Adipocyte (in vitro differentiated cells): ENCODE data around the gene PPIP5K2.

Source experiments
- DNase-seq: peaks from one replicate; pipeline ENCODE4 v3.0.0-alpha.2; 2015; ENCODE audit warnings: low read depth
- H3K27me3 ChIP-seq: replicated peaks from 2 replicates; pipeline ENCODE4 v1.7.0; 2013; ENCODE audit warnings: mild to moderate bottlenecking, low read length, moderate library complexity; ENCODE audit not compliant: control insufficient read depth, insufficient read depth
- H3K36me3 ChIP-seq: 2 replicates; pipeline ENCODE4 v1.7.0; 2013; ENCODE audit warnings: low read length, mild to moderate bottlenecking, moderate library complexity; ENCODE audit not compliant: control insufficient read depth, insufficient read depth, severe bottlenecking
- H3K4me1 ChIP-seq: 2 replicates; pipeline ENCODE4 v1.7.0; 2013; ENCODE audit warnings: mild to moderate bottlenecking, low read length, moderate library complexity; ENCODE audit not compliant: control insufficient read depth, insufficient read depth
- H3K4me3 ChIP-seq: 2 replicates; pipeline ENCODE4 v1.7.0; 2013; ENCODE audit warnings: mild to moderate bottlenecking, low read length, moderate library complexity
- H3K9ac ChIP-seq: 2 replicates; pipeline ENCODE4 v1.7.0; 2013; ENCODE audit warnings: mild to moderate bottlenecking, low read length, moderate library complexity
- H3K9me3 ChIP-seq: 2 replicates; pipeline ENCODE4 v1.7.0; 2013; ENCODE audit warnings: mild to moderate bottlenecking, low read length, moderate library complexity; ENCODE audit not compliant: control insufficient read depth

The PPIP5K2 gene

DNA sequence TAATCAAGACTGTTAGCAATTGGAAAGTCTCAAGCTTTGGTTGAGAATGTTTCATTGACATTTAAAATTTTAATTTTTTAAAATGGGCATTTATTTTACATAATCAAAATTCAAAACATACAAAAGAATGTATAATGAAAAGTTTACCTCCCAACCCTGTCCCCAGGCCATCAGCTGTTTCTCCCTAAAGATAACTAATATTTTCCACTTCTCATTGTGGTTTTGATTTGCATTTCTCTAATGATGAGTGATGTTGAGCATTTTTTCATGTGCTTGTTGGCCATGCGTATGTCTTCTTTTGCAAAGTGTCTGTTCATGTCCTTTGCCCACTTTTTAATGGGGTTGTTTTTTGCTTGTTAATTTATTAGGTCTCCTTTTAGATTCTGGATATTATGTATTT, 127.0 kb downstream of the PPIP5K2 start:
- Histone ChIP-seq H3K36me3 (no peaks in the 10 kb centered on the region), H3K4me1 (no peaks in the 10 kb centered on the region), H3K4me3 (no peak overlapping the region), H3K27me3 (no peaks in the 10 kb centered on the region), H3K9ac (no peak overlapping the region), H3K9me3 (no peaks in the 10 kb centered on the region)
- no peak for DNase-seq

GRCh38 chr5:103249068-103249467, 129.0 kb downstream of the PPIP5K2 start:
- Histone ChIP-seq H3K9ac (no peak overlapping the region), H3K4me3 (no peak overlapping the region), H3K9me3 (no peaks in the 10 kb centered on the region), H3K27me3 (no peaks in the 10 kb centered on the region), H3K36me3 (no peaks in the 10 kb centered on the region), H3K4me1 (no peaks in the 10 kb centered on the region)
- no peak for DNase-seq

DNA sequence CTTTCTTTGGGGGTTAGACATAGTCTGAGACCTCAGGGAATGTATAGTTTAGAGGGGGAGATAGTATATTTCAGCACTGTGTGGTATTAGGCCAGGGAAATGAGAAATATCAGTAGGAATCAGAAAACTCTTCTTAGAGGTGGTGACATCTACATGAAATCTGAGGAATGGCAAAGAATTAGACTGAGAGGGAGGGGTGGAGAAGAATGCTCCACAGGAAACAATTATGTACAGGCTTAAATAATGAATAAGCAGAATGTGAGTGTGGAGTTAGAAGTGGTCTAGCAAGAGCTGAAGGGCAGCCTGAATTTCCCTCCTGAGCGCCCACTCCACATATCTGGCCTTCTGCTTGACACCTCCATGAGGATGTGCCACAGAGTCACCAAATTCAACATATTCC, 134.8 kb downstream of the PPIP5K2 start:
- DNase-seq: peak; percentile 28
- Histone ChIP-seq H3K9me3 (no peaks in the 10 kb centered on the region), H3K4me3 (no peak overlapping the region), H3K36me3 (no peaks in the 10 kb centered on the region), H3K9ac (no peak overlapping the region), H3K27me3 (no peaks in the 10 kb centered on the region), H3K4me1 (no peaks in the 10 kb centered on the region)

DNA sequence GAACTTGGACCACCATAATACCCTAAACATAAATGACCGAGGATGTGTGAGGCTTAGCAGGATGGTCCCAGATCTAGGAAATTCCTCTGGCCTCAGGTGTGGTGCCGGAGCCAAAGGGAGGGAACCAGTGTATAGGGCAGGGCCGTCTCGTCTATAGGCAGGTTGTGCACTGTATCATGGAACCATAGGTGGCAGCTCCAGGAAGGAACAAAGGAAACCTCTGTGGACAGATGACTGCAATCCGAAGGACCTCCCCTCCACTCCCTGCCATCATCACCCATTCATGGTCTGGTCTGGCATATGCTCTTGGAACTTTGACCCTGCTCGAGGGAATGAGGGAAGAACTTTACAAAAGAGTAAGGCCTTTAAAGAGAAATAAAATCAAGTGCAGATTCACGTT, 135.6 kb downstream of the PPIP5K2 start:
- Histone ChIP-seq H3K36me3 (no peaks in the 10 kb centered on the region), H3K4me1 (peaks cover 5% of the 10 kb centered on the region), H3K9me3 (no peaks in the 10 kb centered on the region), H3K4me3 (no peak overlapping the region), H3K9ac (no peak overlapping the region), H3K27me3 (no peaks in the 10 kb centered on the region)
- no peak for DNase-seq

- Histone ChIP-seq H3K36me3 (no peaks in the 10 kb centered on the region), H3K9me3 (no peaks in the 10 kb centered on the region), H3K27me3 (no peaks in the 10 kb centered on the region), H3K4me3 (no peak overlapping the region), H3K9ac (no peak overlapping the region), H3K4me1 (peaks cover 10% of the 10 kb centered on the region)
- DNase-seq: no peak
Measured at GRCh38 chr5:103256178-103256577, 136.1 kb downstream of the PPIP5K2 start.

DNA sequence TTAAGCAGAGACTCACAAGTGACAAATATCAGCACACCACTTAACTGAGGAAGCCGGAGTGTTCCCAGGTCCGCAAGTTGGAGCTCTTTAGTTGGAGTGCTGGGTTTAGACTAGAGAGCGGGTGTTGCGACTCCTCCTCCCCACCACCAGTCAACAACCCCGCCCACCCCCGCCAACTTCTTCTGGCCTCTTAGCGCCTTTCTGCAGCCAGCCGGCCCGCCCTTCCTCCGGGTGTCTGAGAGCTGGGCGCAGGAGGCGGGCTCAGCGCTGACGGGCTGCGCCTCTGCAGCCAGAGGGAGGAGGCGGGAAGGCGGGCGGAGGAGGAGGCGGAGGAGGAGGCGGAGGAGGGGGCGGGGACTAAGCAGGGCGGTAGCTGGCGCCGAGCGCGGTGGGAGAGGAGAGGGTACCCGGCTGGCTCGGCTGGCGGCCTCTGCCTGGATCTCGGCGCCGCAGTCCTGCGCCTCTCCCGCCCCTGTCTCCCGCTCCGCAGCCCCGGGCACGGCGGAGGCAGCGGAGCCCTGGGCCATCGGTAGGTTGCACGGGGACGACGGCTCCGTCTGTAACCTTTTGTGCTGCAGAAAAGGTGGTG, 138.4 kb downstream of the PPIP5K2 start, which contains the start of gene MACIR:
MACIR (plus strand) TSS at position 396 of the 589 bp plus-strand sequence. CDS start 17,157 bp downstream, outside the sequence.
- Histone ChIP-seq H3K36me3 (no peaks in the 10 kb centered on the region), H3K9me3 (no peaks in the 10 kb centered on the region), H3K4me3 (peak within 1 kb of the TSS; percentile 94), H3K27me3 (no peaks in the 10 kb centered on the region), H3K4me1 (peaks cover 32% of the 10 kb centered on the region), H3K9ac (peak within 1 kb of the TSS; percentile 91)
- peak; percentile 99 for DNase-seq

- Histone ChIP-seq H3K36me3 (no peaks in the 10 kb centered on the region), H3K4me3 (peak overlapping the region; percentile 94), H3K9ac (peak overlapping the region; percentile 91), H3K4me1 (peaks cover 37% of the 10 kb centered on the region), H3K9me3 (no peaks in the 10 kb centered on the region), H3K27me3 (no peaks in the 10 kb centered on the region)
- DNase-seq: peak; percentile 67
Measured at GRCh38 chr5:103258957-103259704, 139.0 kb downstream of the PPIP5K2 start.

- H3K4me1 ChIP-seq: peaks cover 37% of the 10 kb centered on the region
- peak overlapping the region; percentile 91 for H3K9ac ChIP-seq
- peak; percentile 61 for DNase-seq
- no peaks in the 10 kb centered on the region for H3K27me3 ChIP-seq
- H3K4me3 ChIP-seq: peak overlapping the region; percentile 94
- no peaks in the 10 kb centered on the region for H3K36me3 ChIP-seq
- H3K9me3 ChIP-seq: no peaks in the 10 kb centered on the region
Measured at GRCh38 chr5:103259705-103260355, 139.7 kb downstream of the PPIP5K2 start.

DNA sequence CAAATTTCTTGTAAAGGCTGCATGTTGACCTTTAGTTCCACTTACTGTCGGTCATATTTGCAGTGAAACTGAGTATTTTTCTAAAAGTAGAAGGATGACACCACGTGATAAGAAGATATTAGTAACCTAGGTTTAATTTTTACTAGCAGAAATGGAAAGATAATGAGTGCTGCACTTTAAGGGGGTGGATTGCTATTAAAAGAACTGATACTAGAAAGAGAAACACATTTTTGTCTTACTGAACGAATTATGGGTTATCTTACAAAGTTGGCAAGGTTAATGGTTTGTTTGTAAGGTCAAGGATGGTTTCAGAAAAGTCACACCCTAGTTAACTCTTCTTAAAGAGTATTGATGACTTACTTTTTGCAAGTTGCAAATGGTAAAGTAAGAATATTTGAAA, 140.8 kb downstream of the PPIP5K2 start:
- H3K4me3 ChIP-seq: peak overlapping the region; percentile 94
- no peak for DNase-seq
- H3K9ac ChIP-seq: no peak overlapping the region
- H3K9me3 ChIP-seq: no peaks in the 10 kb centered on the region
- peaks cover 37% of the 10 kb centered on the region for H3K4me1 ChIP-seq
- no peaks in the 10 kb centered on the region for H3K27me3 ChIP-seq
- H3K36me3 ChIP-seq: no peaks in the 10 kb centered on the region
